Liver (tissue), 9 donors: ENCODE measurements around the gene LRP1-AS. TPM values are rescaled to one million over a fixed set of nuclear protein-coding genes. Genes with fewer than 3 reads are reported as not detected.

ENCODE experiments used
- DNase-seq: peaks from one replicate; pipeline ENCODE4 v3.0.0-alpha.2; 2017; ENCODE audit warnings: low spot score
- H3K27ac ChIP-seq, 2 donors: one replicate each; pipeline ENCODE4 v1.7.0; 2013; ENCODE audit warnings: inconsistent platforms in 2 of 2, low read length in 2 of 2, control low read depth in 1 of 2, low read depth in 1 of 2, mild to moderate bottlenecking in 1 of 2
- H3K27me3 ChIP-seq, 4 donors: one replicate each; pipeline versions ENCODE4 v1.6.1 to v1.7.0; 2013; ENCODE audit warnings: low read length in 3 of 4, inconsistent platforms in 1 of 4, mild to moderate bottlenecking in 1 of 4, moderate library complexity in 1 of 4; ENCODE audit not compliant: control insufficient read depth in 4 of 4, insufficient read depth in 4 of 4
- H3K36me3 ChIP-seq, 4 donors: one replicate each; pipeline versions ENCODE4 v1.6.1 to v1.7.0; 2013; ENCODE audit warnings: low read length in 3 of 4, mild to moderate bottlenecking in 3 of 4, low read depth in 1 of 4, moderate library complexity in 1 of 4; ENCODE audit not compliant: control insufficient read depth in 4 of 4, insufficient read depth in 3 of 4
- H3K4me1 ChIP-seq, 4 donors: one replicate each; pipeline versions ENCODE4 v1.6.1 to v1.7.0; 2013; ENCODE audit warnings: low read length in 3 of 4, mild to moderate bottlenecking in 3 of 4, moderate library complexity in 1 of 4; ENCODE audit not compliant: control insufficient read depth in 4 of 4, insufficient read depth in 4 of 4
- H3K4me3 ChIP-seq, 3 donors: one replicate each; pipeline versions ENCODE4 v1.6.1 to v1.7.0; 2013; ENCODE audit warnings: low read length in 3 of 3, control low read depth in 1 of 3, low read depth in 1 of 3, mild to moderate bottlenecking in 1 of 3
- H3K9ac ChIP-seq, 2 donors: one replicate each; pipeline ENCODE4 v1.7.0; 2013; ENCODE audit warnings: low read length in 2 of 2, mild to moderate bottlenecking in 2 of 2, moderate library complexity in 2 of 2, control low read depth in 1 of 2, low read depth in 1 of 2
- H3K9me3 ChIP-seq, 4 donors: one replicate each; pipeline versions ENCODE4 v1.6.1 to v1.7.0; 2013; ENCODE audit warnings: low read length in 3 of 4; ENCODE audit not compliant: control insufficient read depth in 4 of 4
- ATF3 ChIP-seq: IDR thresholded peaks from 2 replicates; pipeline ENCODE4 v1.6.1; 2016; ENCODE audit warnings: antibody characterized with exemption
- CTCF ChIP-seq: fragments of 150-350 bp; IDR thresholded peaks from 2 replicates; pipeline ENCODE4 v1.5.1; 2017; ENCODE audit warnings: improper control_type of control experiment, low read depth, low read length; ENCODE audit not compliant: missing input control
- FOXA2 ChIP-seq: IDR thresholded peaks from 2 replicates; pipeline ENCODE4 v1.6.1; 2016; ENCODE audit warnings: antibody characterized with exemption
- GABPA ChIP-seq, 2 donors: IDR thresholded peaks in 1 of 2; conservative IDR thresholded peaks in 1 of 2; 2 replicates each; pipeline ENCODE4 v1.6.1; 2016; ENCODE audit warnings: antibody characterized with exemption in 2 of 2, mild to moderate bottlenecking in 1 of 2, moderate library complexity in 1 of 2
- JUND ChIP-seq, 2 donors: IDR thresholded peaks; 2 replicates each; pipeline ENCODE4 v1.6.1; 2016; ENCODE audit warnings: antibody characterized with exemption in 2 of 2
- MAX ChIP-seq: IDR thresholded peaks from 2 replicates; pipeline ENCODE4 v1.6.1; 2016; ENCODE audit warnings: antibody characterized with exemption
- NR2F2 ChIP-seq: IDR thresholded peaks from 2 replicates; pipeline ENCODE4 v1.6.1; 2016; ENCODE audit warnings: antibody characterized with exemption
- RAD21 ChIP-seq, 2 donors: IDR thresholded peaks; 2 replicates each; pipeline ENCODE4 v1.6.1; 2016; ENCODE audit warnings: antibody characterized with exemption in 2 of 2, mild to moderate bottlenecking in 2 of 2
- REST ChIP-seq: IDR thresholded peaks from 2 replicates; pipeline ENCODE4 v1.6.1; 2016; ENCODE audit warnings: antibody characterized with exemption, mild to moderate bottlenecking
- RXRA ChIP-seq, 2 donors: IDR thresholded peaks; 2 replicates each; pipeline ENCODE4 v1.6.1; 2017 to 2018; ENCODE audit warnings: antibody characterized with exemption in 2 of 2, mild to moderate bottlenecking in 1 of 2
- SP1 ChIP-seq: IDR thresholded peaks from 2 replicates; pipeline ENCODE4 v1.6.1; 2018; ENCODE audit warnings: antibody characterized with exemption, mild to moderate bottlenecking
- YY1 ChIP-seq: IDR thresholded peaks from 2 replicates; pipeline ENCODE4 v1.6.1; 2016; ENCODE audit warnings: antibody characterized with exemption, mild to moderate bottlenecking
- ZBTB33 ChIP-seq: IDR thresholded peaks from 2 replicates; pipeline ENCODE4 v1.6.1; 2016; ENCODE audit warnings: antibody characterized with exemption
- WGBS: extraction: QIAGEN DNeasy Blood & Tissue Kit; methylation state at CpG from one replicate; pipeline ENCODE4 v1.1.7; 2013; 5-methylcytosine and 5-hydroxymethylcytosine counted together
- polyA plus RNA-seq, 2 donors: library from polyadenylated mRNA; stranded (reverse) in 1 of 2; unstranded in 1 of 2; fragments of 200-250 nt in 1 of 2; fragments of >200 nt in 1 of 2; fragmentation: Nextera tagmentation in 1 of 2; extraction: Ambion mirVana in 1 of 2; gene quantifications; one replicate each; pipeline versions ENCODE4 v1.2.1 to v1.2.3, GENCODE V29; 2013 to 2015
- total RNA-seq, 2 donors: library from RNA; depleted of rRNA; stranded (reverse); fragments of >200 nt; gene quantifications; one replicate each; pipeline ENCODE4 v1.2.3, GENCODE V29; 2014
- donor health status: healthy.
- donor health status: healthy.
- donor health status: healthy.
- donor health status: healthy.
- donor health status: healthy.

LRP1-AS gene
- total and polyA plus RNA-seq, 4 donors = not detected

- H3K9ac ChIP-seq = no peak overlapping the region
- no peak overlapping the region for H3K4me3 ChIP-seq
- H3K27me3 ChIP-seq = no peaks in the 10 kb centered on the region
- H3K9me3 ChIP-seq = no peaks in the 10 kb centered on the region
- H3K36me3 ChIP-seq = peaks cover 36 to 87% (median 65%) of the 10 kb centered on the region in 4 donors
- TF ChIP-seq RXRA (IDR thresholded peaks at IDR 0.05) (no peak), GABPA (IDR thresholded peaks at IDR 0.05 in 1 of 2, conservative IDR thresholded peaks at IDR 0.05 in 1 of 2) (no peak), REST (no peak), FOXA2 (no peak), ATF3 (no peak), RAD21 (IDR thresholded peaks at IDR 0.05) (no peak), YY1 (no peak)
- no peak overlapping the region for H3K27ac ChIP-seq
- 74% methylated on average over 10 of the region's 10 CpGs for WGBS
- no peak for DNase-seq
- H3K4me1 ChIP-seq = no peaks in the 10 kb centered on the region
Observed at GRCh38 chr12:57166971-57167371, 19.6 kb upstream of the LRP1-AS start.

- Histone ChIP-seq H3K9me3 (no peaks in the 10 kb centered on the region), H3K4me1 (no peaks in the 10 kb centered on the region), H3K9ac (no peak overlapping the region), H3K4me3 (no peak overlapping the region), H3K27ac (no peak overlapping the region), H3K36me3 (peaks cover 40 to 89% (median 70%) of the 10 kb centered on the region in 4 donors), H3K27me3 (no peaks in the 10 kb centered on the region)
- TF ChIP-seq FOXA2 (no peak), RAD21 (IDR thresholded peaks at IDR 0.05) (no peak), SP1 (no peak), ATF3 (no peak), JUND (IDR thresholded peaks at IDR 0.05) (no peak), MAX (no peak), RXRA (IDR thresholded peaks at IDR 0.05) (no peak), NR2F2 (no peak), CTCF (no peak), ZBTB33 (no peak), GABPA (IDR thresholded peaks at IDR 0.05 in 1 of 2, conservative IDR thresholded peaks at IDR 0.05 in 1 of 2) (no peak)
- WGBS = 75% methylated on average over 19 of the region's 19 CpGs
- no peak for DNase-seq
Observed at GRCh38 chr12:57165741-57166140, 18.3 kb upstream of the LRP1-AS start.
